ENCODE results near the gene TMEM106C.

DNA sequence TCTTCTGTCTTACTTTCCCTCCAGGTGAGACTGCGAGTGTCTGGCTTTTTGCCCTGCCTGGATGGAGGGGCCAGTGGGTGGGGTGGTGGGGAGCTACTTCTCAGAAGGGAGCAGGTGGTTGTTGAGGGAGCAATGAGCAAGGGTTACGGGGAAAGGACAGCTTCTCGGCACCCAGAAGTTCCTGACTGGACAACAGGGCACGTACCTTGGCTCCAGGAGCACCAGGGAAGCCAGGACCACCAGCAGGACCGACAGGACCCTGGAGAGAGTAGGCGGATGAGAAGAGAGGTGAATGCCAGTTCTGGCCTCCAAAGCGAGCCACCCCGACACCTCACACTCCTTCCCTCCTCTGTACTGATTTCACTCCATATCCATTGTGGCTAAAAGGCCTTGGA is 25.6 kb downstream of the TMEM106C start:
- no peak for TF ChIP-seq POLR2A (IDR thresholded peaks at IDR 0.05)
- TF ChIP-seq, protein P1, sequence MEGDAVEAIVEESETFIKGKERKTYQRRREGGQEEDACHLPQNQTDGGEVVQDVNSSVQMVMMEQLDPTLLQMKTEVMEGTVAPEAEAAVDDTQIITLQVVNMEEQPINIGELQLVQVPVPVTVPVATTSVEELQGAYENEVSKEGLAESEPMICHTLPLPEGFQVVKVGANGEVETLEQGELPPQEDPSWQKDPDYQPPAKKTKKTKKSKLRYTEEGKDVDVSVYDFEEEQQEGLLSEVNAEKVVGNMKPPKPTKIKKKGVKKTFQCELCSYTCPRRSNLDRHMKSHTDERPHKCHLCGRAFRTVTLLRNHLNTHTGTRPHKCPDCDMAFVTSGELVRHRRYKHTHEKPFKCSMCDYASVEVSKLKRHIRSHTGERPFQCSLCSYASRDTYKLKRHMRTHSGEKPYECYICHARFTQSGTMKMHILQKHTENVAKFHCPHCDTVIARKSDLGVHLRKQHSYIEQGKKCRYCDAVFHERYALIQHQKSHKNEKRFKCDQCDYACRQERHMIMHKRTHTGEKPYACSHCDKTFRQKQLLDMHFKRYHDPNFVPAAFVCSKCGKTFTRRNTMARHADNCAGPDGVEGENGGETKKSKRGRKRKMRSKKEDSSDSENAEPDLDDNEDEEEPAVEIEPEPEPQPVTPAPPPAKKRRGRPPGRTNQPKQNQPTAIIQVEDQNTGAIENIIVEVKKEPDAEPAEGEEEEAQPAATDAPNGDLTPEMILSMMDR (IDR thresholded peaks at IDR 0.05), result no peak
- TF ChIP-seq EP300 (IDR thresholded peaks at IDR 0.05), result no peak

Measured in tibial nerve (tissue), 4 donors.